Fibroblast of lung (primary cell): ENCODE results near the gene A1BG. TPM values are rescaled to one million over a fixed set of nuclear protein-coding genes. Genes with fewer than 3 reads are reported as not detected.

Source experiments
- DNase-seq, 2 donors: peaks; one replicate each; pipeline versions ENCODE4 v3.0.0 to v3.0.0-alpha.2; 2010; ENCODE audit warnings: low read depth in 2 of 2
- H2AFZ ChIP-seq: 2 replicates; pipeline ENCODE4 v1.5.1; 2012; ENCODE audit warnings: low read length, control low read depth, inconsistent platforms
- H3K27ac ChIP-seq: 2 replicates; pipeline ENCODE4 v1.5.1; 2011; ENCODE audit warnings: low read length, control low read depth; ENCODE audit not compliant: insufficient read depth
- H3K27me3 ChIP-seq: 2 replicates; pipeline ENCODE4 v1.5.1; 2011; ENCODE audit warnings: mild to moderate bottlenecking, low read length; ENCODE audit not compliant: control insufficient read depth, insufficient read depth
- H3K36me3 ChIP-seq: 2 replicates; pipeline ENCODE4 v1.5.1; 2011; ENCODE audit warnings: low read length; ENCODE audit not compliant: control insufficient read depth, insufficient read depth
- H3K4me1 ChIP-seq: 2 replicates; pipeline ENCODE4 v1.5.1; 2011; ENCODE audit warnings: low read length; ENCODE audit not compliant: control insufficient read depth, insufficient read depth; ENCODE audit errors: extremely low read depth
- H3K4me2 ChIP-seq: 2 replicates; pipeline ENCODE4 v1.5.1; 2011; ENCODE audit warnings: low read length, control low read depth; ENCODE audit not compliant: insufficient read depth; ENCODE audit errors: extremely low read depth
- H3K4me3 ChIP-seq, 4 experiments: fragments of 200-600 bp in 1 of 4; sonication (generic) in 1 of 4; replicated peaks in 1 of 4; 2 replicates each; pipeline ENCODE4 v1.5.1; 2011 to 2016; ENCODE audit warnings: low read length in 4 of 4, low read depth in 3 of 4, mild to moderate bottlenecking in 3 of 4, control low read depth in 2 of 4, inconsistent platforms in 1 of 4, mixed read lengths in 1 of 4; ENCODE audit not compliant: insufficient read depth in 1 of 4; ENCODE audit errors: control extremely low read depth in 1 of 4
- H3K79me2 ChIP-seq: 2 replicates; pipeline ENCODE4 v1.5.1; 2012; ENCODE audit warnings: mild to moderate bottlenecking, low read length, inconsistent platforms; ENCODE audit not compliant: control insufficient read depth, insufficient read depth
- H3K9ac ChIP-seq: 2 replicates; pipeline ENCODE4 v1.5.1; 2011; ENCODE audit warnings: mild to moderate bottlenecking, low read length, control low read depth; ENCODE audit not compliant: insufficient read depth
- H3K9me3 ChIP-seq: 2 replicates; pipeline ENCODE4 v1.5.1; 2012; ENCODE audit warnings: low read depth, low read length; ENCODE audit not compliant: control insufficient read depth, insufficient read depth
- H4K20me1 ChIP-seq: 2 replicates; pipeline ENCODE4 v1.5.1; 2011; ENCODE audit warnings: low read length; ENCODE audit not compliant: control insufficient read depth, insufficient read depth; ENCODE audit errors: extremely low read depth
- EZH2 ChIP-seq: IDR thresholded peaks from 2 replicates; pipeline ENCODE4 v1.5.1; 2012; ENCODE audit warnings: low read length, control low read depth, mild to moderate bottlenecking; ENCODE audit errors: missing control alignments
- polyA plus RNA-seq, 2 donors: library from polyadenylated mRNA; depleted of rRNA in 1 of 2; stranded (reverse) in 1 of 2; unstranded in 1 of 2; fragments of >200 nt; gene quantifications; 2 replicates each; pipeline ENCODE4 v1.2.1, GENCODE V29; 2011 to 2012; ENCODE audit warnings: missing spikeins in 1 of 2
- total RNA-seq: library from RNA; depleted of rRNA; stranded (reverse); fragments of >200 nt; gene quantifications from 2 replicates; pipeline ENCODE4 v1.2.1, GENCODE V29; 2014
- TF ChIP-seq, protein P1 (sequence below), 2 donors: IDR thresholded peaks in 1 of 2; conservative IDR thresholded peaks in 1 of 2; 1 replicate in 1 of 2; 2 replicates in 1 of 2; pipeline ENCODE4 v1.5.1; 2011 to 2012; ENCODE audit warnings: low read length in 2 of 2, control low read depth in 1 of 2, inconsistent platforms in 1 of 2, low read depth in 1 of 2, mild to moderate bottlenecking in 1 of 2

Gene A1BG
- total and polyA plus RNA-seq, 2 donors (not counting 1 experiment from before 2014, with no cell fraction given) = 8.3 to 12.6 TPM

- no peaks in the 10 kb centered on the region for H3K4me1 ChIP-seq
- DNase-seq = no peak
- H3K9ac ChIP-seq = no peak overlapping the region
- TF ChIP-seq, protein P1, sequence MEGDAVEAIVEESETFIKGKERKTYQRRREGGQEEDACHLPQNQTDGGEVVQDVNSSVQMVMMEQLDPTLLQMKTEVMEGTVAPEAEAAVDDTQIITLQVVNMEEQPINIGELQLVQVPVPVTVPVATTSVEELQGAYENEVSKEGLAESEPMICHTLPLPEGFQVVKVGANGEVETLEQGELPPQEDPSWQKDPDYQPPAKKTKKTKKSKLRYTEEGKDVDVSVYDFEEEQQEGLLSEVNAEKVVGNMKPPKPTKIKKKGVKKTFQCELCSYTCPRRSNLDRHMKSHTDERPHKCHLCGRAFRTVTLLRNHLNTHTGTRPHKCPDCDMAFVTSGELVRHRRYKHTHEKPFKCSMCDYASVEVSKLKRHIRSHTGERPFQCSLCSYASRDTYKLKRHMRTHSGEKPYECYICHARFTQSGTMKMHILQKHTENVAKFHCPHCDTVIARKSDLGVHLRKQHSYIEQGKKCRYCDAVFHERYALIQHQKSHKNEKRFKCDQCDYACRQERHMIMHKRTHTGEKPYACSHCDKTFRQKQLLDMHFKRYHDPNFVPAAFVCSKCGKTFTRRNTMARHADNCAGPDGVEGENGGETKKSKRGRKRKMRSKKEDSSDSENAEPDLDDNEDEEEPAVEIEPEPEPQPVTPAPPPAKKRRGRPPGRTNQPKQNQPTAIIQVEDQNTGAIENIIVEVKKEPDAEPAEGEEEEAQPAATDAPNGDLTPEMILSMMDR (conservative IDR thresholded peaks at IDR 0.05 in 1 of 2, IDR thresholded peaks at IDR 0.05 in 1 of 2; ENCODE audit: low read depth in 1 of 2, low read length in 2 of 2) = no peak
- no peak for TF ChIP-seq EZH2
- H3K4me2 ChIP-seq = no peak overlapping the region
- no peak overlapping the region for H2AFZ ChIP-seq
- no peaks in the 10 kb centered on the region for H3K79me2 ChIP-seq
- H3K36me3 ChIP-seq = no peaks in the 10 kb centered on the region
- H3K4me3 ChIP-seq = no peak overlapping the region
- no peak overlapping the region for H3K27ac ChIP-seq
- H3K27me3 ChIP-seq = no peaks in the 10 kb centered on the region
- H3K9me3 ChIP-seq = no peaks in the 10 kb centered on the region
- H4K20me1 ChIP-seq = no peaks in the 10 kb centered on the region
These were observed 19.2 kb upstream of the A1BG start for GRCh38 chr19:58372311-58373133.

GRCh38 chr19:58368561-58369360 is 15.5 kb upstream of the A1BG start:
- DNase-seq = no peak
- no peak overlapping the region for H3K4me2 ChIP-seq

More at GRCh38 chr19:58368561-58369360, 15.5 kb upstream of the A1BG start:
- H3K9me3 ChIP-seq = no peaks in the 10 kb centered on the region
- H3K4me1 ChIP-seq = no peaks in the 10 kb centered on the region
- no peaks in the 10 kb centered on the region for H3K27me3 ChIP-seq
- H3K36me3 ChIP-seq = no peaks in the 10 kb centered on the region
- no peak overlapping the region for H3K4me3 ChIP-seq
- no peak for TF ChIP-seq EZH2
- TF ChIP-seq, protein P1 (conservative IDR thresholded peaks at IDR 0.05 in 1 of 2, IDR thresholded peaks at IDR 0.05 in 1 of 2; ENCODE audit: low read depth in 1 of 2, low read length in 2 of 2) = no peak
- H3K27ac ChIP-seq = no peak overlapping the region
- no peak overlapping the region for H3K9ac ChIP-seq
- no peaks in the 10 kb centered on the region for H4K20me1 ChIP-seq
- H3K79me2 ChIP-seq = no peaks in the 10 kb centered on the region
- H2AFZ ChIP-seq = no peak overlapping the region
